GM18867 (cell line): Measurements from ENCODE around the gene PLCZ1.
"Not testable (repeated sequence)": the region's sequence is repeated elsewhere in the genome, so short reads cannot be mapped to it uniquely, and the experiment has no call there.

Experiments used
- ATAC-seq: cut with Tn5 transposase; IDR thresholded peaks from one replicate; pipeline ENCODE4 v1.9.1; 2021; ENCODE audit warnings: mild to moderate bottlenecking, moderate library complexity; ENCODE audit not compliant: unreplicated experiment

The PLCZ1 gene, protein sequence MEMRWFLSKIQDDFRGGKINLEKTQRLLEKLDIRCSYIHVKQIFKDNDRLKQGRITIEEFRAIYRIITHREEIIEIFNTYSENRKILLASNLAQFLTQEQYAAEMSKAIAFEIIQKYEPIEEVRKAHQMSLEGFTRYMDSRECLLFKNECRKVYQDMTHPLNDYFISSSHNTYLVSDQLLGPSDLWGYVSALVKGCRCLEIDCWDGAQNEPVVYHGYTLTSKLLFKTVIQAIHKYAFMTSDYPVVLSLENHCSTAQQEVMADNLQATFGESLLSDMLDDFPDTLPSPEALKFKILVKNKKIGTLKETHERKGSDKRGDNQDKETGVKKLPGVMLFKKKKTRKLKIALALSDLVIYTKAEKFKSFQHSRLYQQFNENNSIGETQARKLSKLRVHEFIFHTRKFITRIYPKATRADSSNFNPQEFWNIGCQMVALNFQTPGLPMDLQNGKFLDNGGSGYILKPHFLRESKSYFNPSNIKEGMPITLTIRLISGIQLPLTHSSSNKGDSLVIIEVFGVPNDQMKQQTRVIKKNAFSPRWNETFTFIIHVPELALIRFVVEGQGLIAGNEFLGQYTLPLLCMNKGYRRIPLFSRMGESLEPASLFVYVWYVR

DNA sequence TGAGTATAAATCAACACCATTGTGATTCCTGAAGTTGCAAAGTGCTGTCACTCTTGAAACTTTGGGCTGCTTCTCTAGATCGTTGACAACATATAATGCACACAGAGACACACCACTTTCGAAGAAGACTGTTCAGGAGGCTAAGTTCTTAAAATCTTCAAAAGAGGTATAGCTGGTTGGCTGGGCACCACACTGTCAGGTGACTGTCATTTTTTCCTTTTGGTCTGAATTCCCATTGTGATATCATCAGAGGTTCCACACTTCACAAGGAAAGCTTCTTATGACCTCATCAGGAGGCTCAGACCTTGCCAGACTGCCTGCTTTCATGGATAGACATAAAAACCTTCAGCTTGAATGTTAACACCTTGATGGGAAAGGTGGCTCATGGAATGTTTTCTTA, at the start of gene PLCZ1, which contains the start of gene CAPZA3:
PLCZ1 (minus strand) TSS at position 194 of the 400 bp plus-strand sequence. CDS start 641 bp downstream, outside the sequence.
CAPZA3 (plus strand) TSS at position 301 of the 400 bp plus-strand sequence. CDS start 150 bp downstream, outside the sequence.
- no peak for ATAC-seq

DNA sequence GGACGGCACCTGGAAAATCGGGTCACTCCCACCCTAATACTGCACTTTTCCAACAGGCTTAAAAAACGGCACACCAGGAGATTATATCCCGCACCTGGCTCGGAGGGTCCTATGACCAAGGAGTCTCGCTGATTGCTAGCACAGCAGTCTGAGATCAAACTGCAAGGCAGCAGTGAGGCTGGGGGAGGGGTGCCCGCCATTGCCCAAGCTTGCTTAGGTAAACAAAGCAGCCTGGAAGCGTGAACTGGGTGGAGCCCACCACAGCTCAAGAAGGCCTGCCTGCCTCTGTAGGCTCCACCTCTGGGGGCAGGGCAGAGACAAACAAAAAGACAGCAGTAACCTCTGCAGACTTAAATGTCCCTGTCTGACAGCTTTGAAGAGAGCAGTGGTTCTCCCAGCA, 47.7 kb upstream of the PLCZ1 start:
- not testable (repeated sequence) for ATAC-seq

DNA sequence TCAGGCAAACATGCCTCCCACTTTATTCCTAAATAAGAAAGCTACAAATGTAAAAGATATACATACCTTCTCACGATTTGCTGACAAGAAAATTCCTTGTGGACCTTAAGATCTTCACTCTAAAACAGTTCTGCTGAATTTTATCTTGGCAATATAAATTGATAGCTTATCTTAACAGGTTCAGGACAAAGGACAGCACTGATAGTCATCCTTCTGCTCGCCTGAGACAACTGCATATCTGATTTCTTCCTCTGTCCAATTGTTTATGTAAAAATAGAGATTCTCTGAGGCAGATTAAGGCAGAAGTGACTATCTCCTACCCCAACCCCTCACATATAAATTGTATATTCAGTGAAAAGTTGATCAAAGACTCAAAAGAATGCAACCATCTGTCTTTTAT, 45.0 kb upstream of the PLCZ1 start:
- ATAC-seq = no peak

DNA sequence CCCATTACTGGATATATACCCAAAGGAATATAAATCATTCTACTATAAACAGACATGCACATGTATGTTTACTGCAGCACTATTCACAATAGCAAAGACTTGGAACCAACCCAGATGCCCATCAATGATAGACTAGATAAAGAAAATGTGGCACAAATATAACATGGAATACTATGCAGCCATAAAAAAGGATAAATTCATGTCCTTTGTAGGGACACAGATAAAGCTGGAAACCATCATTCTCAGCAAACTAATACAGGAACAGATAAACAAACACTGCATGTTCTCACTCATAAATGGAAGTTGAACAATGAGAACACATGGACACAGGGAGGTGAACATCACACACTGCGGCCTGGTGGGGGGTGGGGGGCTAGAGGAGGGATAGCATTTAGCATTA, 28.7 kb upstream of the PLCZ1 start:
- not testable (repeated sequence) for ATAC-seq

DNA sequence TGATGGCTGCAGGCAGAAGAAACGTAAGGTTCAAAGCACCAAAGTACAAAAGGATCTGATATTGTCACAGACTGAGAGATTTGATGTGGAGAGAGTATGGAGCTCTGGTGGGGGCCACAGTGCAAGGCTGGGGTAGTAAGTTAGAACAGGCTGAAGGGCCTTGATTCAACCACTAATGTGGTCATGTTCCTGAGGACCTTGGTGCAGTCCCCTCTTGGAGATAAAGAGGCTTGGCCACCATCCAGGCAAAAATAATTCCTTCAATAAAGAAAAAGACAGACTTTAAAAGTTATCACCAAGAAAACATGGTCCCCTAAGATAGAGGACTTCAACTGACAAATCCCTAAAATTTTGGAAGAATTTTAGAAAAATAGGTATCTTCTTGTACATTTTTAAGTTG, 17.5 kb upstream of the PLCZ1 start:
- no peak for ATAC-seq

DNA sequence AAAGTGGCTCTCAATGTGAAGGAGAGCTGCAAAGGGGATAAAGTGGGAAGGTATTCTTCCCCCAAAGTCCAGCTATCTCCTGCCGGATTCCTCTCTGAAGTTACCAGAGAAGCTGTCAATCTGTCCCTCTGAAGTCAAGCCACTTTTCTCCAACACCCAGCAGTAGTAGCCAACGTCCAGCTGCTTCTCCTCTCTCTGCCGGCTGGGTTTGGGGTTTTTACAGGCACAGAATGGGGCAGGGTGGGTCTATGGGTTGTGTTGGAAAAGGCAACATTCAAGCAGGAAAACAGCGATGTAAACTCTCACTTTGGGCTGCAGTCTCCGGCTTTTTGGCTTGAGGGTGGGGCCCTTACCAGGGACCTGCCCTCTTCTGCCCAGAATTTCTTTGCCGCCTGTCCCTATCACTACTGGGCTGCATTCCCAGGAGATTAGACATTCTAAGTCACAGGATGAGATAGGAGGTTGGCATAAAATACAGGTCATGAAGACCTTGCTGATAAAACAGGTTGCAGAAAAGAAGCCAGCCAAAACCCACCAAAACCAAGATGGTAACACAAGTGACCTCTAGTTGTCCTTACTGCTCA, 16.4 kb upstream of the PLCZ1 start:
- no peak for ATAC-seq

DNA sequence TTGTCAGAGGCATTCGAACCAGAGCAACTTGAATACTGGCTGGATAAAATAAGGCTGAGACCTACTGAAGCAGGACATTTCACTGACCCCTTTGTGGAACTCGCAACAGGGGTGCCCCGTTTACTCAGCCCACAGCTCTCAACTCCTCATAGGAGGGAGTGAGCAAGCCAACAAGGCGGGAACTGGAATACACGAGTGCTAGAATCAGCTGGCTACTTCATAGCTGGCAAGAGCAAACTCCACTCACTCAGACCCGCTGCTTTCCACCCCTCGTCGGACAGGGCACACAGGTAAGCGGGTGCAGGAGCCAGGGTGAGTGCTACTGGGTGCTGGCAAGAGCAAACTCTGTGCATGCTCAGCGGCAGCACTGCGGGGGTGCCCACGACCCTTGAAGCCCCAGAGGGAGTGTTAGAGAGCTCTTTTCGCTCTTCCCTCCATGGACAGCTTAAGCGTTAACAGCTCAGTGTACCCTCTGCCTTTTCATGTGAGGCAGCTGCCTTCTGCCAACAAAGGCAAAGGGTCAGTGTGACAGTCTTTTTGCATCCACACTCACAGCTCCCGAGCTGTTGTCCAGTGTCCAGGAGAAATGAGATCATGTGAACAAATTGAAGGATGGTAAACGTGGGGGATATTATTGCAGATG, 15.8 kb upstream of the PLCZ1 start:
- ATAC-seq = no peak

DNA sequence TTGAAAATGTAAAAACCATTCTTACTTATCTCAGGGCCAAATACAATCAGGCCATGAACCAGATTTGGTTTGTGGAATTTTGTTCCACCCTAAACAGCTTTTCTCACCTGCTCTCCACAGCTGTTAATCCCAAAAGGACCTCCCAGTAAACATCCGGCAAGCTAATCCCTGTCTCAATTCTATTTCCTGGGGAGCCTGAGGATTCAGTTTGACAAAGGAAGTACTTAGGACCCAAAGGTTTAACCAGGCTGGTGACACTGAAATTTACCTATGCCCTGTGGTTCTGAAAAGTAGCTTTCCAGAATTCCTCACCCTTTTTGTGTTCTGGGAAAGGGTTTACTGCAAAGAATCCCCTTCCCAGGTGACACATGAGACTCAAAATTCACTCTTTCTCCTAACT, 15.1 kb upstream of the PLCZ1 start:
- no peak for ATAC-seq

DNA sequence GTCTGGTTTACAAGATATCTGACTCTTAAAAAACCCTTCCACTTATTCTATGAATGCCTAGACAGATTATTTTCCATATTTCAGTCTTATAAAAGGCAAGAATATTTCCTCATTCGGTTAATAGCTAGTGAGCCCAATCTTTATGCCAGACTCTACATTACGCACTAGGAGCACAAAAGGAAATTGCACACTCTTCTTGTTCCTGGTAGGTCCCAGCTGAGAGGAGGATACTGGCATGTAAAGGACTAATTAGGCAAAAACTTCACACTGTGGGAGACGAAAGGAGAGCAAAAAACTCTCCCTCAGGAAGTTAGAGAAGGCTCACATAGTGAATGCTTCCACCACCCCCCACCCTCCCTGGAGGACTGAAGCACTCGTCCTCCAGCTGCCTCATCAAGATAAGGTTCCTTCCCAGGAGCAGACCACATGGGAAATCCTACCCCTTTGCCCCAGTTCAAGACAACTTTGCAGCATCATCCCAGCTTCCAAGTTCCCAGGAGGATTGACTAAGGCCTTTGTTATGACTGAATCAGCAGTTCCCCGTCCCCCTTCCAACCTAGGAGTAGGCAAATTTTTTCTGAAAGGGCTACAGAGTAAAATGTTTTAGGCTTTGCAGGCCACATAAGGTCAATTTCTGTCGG, 14.6 kb upstream of the PLCZ1 start:
- no peak for ATAC-seq

DNA sequence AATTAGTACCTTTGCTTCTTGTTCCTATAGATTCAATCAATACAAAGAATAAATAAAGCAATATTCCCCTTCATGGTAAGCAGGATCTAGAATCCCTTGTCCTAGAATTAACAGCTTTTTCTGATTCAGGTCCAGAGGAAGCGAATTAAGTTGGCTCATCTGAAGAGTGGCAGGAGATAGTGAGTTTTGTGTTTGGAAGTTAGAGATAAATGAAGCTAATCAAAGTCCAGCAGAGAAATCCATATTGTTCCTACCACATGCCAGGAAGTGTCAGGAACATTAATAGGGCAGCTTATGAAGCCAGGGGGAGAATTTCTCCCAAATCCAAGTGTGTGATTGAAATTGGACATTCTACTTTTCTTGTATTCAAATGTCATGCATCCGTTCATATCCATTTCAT, 14.1 kb upstream of the PLCZ1 start:
- no peak for ATAC-seq

DNA sequence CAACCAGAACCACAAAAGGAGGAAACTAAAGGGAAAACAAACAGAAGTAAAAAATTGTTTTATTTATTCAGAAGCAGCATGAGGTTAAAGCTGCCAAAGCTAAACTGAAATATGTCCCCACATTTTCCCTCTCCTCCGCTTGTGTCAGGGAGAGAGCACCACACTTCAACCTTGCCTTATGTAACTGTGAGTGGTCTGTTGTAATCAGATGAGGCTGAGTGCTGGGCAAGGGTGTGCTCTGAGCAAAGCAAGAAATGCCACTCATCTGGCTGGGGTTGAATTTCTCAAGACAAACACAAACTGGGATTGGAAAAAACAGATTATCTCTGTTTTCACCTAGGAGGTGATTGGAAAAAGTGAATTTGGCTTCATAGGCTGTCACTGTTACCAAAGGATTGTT, 12.3 kb upstream of the PLCZ1 start:
- ATAC-seq = no peak

DNA sequence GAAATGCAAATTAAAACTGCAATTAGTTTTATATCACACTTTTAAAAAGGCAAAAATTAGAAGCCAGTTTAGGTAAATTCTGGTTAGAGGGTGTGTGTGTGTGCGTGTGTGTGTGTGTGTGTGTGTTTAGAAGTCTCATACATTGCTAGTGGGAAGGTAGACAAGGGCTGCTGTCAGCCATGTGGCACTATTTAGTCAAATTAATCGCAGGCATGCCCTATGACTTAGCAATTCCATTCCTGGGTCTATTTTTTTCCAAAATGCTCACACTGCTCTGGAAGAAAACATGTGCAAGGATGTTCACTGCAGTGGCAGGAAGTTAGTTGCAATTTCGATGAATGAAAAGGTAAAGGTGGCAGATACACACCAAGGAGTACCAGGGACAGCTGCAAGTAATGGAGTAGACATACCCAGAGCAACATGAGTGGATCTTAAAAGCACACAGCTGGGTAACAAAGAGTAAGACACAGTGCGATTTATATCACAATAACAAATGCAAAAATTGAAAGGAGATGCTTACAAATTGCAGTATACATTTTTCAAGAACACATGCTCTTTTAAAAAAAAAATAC, 11.7 kb upstream of the PLCZ1 start:
- no peak for ATAC-seq

DNA sequence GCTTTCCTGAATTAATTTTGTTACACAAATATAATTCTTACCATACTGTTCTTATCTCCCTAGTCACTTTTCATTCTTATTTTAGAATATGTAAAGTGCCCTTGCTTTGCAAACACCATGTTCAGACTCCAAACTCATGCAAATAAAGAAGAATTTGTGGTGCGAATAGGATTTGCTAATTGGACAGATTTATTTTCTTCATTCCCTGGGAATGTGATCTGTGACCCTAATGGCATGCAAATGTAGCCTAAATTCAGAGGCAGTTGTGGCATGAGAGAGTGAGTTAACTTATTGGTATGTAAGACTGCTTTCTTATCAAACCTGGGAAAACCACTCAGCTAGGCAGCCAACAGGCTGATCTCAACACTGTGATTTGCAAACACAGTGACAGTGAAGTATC, 10.1 kb upstream of the PLCZ1 start:
- no peak for ATAC-seq

DNA sequence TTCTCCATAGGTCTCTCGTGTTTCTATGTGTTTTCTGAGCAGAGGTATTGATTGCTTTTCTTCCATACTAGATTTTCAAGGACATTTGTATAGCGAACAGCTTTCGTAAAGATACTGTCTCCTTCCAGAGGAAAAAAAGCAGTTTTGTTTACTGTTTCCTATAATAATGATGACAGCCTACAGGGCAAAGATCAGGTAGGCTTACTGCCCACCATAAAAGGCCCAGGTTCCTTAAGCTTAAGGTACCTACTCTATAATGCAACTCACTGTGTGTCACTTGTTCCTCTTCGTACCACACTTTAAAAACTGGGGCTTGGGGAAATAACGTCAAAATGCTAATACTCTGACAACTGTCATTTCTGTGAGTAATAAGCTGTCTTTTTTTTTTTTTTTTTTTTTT, 6.7 kb downstream of the PLCZ1 start:
- no peak for ATAC-seq

DNA sequence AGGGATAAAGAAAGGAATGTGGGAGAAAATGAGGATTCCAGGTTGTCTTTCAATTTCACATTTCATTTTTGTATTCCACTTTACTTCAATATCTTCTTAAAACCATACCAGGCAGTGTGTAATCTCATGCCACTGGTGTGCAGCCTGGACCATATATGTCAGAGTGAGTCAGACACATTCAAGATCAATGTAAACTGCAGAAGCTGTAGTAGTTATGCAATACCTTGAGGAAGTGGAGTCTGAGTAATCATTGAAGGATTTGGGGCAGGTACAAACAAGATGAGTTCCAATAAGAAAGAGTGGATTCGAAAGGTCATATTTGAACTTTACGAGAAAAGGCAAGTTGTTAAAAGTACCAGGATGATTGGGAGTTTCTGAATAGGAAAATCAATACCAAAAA, 14.1 kb downstream of the PLCZ1 start:
- no peak for ATAC-seq

DNA sequence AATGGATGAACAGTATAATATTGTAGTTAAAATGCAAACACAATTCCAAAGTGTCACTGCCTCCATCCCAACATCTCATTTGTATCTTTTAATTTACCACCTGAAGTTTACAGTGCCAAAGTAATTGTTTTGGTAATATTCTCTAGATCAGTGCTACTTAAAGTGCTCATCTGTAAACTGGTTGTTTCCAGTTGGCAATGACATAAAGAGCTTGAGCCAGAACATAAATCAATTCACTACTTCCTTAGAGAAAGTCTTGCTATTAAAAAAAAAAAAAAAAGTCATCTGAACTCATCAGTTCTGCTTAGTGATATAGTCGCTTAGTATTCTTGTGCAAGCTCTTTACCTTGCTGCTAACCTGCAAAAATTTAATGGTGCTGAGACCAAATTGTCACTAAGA, 16.4 kb downstream of the PLCZ1 start:
- ATAC-seq = no peak

DNA sequence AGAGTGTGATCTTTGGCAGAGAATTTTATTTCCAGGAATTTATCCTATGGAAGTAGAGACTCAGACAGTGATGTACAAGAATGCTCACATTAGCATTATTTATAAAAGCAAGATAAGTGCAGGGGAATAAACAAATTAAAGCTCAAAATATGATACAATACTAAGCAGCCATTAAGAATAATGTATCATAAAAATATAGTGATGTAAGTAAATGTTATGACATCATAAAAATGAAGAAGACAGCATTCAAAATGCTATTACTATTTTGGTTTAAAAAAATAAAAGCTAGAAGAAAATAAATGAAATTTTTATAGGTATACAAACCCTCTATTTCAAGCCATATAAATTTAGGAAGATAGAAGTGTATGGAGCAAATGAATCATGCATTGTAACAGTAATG, 17.1 kb downstream of the PLCZ1 start:
- ATAC-seq = no peak

DNA sequence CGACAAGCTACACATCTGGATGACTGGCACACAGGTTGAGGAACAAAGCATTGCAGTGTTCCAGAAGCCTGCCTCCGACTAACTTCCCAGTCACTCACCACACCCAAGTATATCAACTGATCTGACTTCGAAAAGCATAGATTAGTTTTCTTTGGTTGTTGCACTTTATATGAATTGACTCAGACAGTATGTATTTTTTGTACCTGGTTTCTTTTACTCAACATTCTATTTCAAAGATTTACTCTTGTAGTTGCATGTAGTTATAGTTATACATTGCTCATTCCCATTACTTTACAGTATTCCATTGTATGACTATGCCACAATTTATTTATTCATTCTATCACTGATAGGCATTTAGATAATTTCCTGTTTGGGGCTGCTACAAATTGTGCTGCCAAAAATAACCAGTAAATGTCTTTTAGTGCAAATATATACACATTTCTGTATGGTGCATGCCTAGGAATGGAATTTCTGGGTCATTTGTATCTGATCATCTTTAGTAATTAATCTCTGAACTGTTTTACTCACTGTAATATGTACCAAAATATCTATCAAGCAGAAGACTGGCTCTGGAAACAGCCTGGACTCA, 17.8 kb downstream of the PLCZ1 start:
- ATAC-seq = no peak

DNA sequence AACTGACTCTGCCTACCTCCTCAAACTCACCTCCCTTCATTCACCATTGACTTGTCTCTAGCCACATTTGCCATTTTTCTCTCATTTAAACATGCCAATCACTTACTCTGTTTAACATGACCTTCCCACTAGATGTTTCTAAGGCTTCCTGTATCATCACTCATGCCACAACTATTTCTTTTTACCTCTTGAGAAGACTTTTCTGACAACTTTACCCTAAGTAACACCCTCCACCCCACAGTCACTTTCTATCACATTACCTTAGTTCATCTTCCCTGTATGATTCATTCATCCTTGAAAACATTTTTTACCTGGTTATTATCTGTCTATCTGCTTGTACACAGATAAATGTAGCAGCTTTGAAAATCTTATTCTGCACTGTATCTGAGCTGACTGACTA, 19.4 kb downstream of the PLCZ1 start:
- no peak for ATAC-seq

DNA sequence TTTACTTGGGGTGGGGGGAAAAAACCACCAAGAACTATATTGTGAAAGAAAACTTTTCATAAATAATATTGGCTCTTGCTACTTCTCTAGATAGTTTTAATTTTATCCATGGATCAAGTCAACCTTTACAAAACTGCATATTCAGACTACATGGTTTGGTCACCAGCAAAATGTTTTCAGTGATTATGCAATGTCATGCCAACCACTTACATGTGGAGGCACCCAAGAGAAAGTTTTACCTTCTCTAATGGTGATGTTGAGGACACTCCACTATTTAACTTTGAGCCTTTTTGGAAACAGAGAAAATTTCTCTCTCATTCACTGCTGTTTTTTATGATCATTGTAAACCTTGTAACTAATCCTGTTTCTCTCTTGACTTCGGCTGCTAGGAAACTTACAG, 21.6 kb downstream of the PLCZ1 start:
- no peak for ATAC-seq
